GM12878 (cell line): ENCODE results near the gene RNPC3.

Experiments
- CBFB ChIP-seq: IDR thresholded peaks from 2 replicates; pipeline ENCODE4 v1.6.1; 2016; ENCODE audit warnings: antibody characterized with exemption, low read depth
- TCF3 ChIP-seq: IDR thresholded peaks from 2 replicates; pipeline ENCODE4 v1.6.1; 2012; ENCODE audit warnings: low read depth, mild to moderate bottlenecking, low read length, borderline replicate concordance; ENCODE audit not compliant: insufficient read depth
- YY1 ChIP-seq: IDR thresholded peaks from 2 replicates; pipeline ENCODE4 v1.6.1; 2011; ENCODE audit warnings: low read depth, mild to moderate bottlenecking, low read length
- TF ChIP-seq, protein P1 (sequence below), 3 experiments: IDR thresholded peaks in 2 of 3; conservative IDR thresholded peaks in 1 of 3; 2 replicates each; pipeline ENCODE4 v1.5.1; 2011; ENCODE audit warnings: low read depth in 3 of 3, low read length in 3 of 3, mild to moderate bottlenecking in 3 of 3, control low read depth in 2 of 3, moderate library complexity in 2 of 3, inconsistent platforms in 1 of 3, mixed read lengths in 1 of 3; ENCODE audit not compliant: control insufficient read depth in 2 of 3, insufficient read depth in 1 of 3; ENCODE audit errors: extremely low read depth in 1 of 3

DNA sequence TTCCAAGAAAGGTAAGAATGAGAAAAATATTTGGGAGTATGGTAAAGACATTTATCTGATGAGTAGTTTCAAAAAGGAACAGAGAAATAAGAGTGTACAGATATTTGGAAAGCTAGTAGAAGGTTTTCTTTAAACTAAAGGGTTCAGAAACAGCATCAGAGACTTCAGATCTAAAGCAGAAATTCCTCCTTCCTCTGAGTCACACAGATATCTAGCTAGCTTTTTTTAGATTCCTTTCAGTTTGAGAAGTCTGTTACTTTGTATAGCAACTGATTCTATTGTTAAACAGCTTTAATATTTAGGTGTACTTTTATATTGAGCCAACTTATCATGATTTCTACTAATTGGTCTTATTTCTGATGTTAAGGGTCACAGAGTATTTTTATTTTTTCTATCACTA lies 50.6 kb downstream of the RNPC3 start:
- no peak for TF ChIP-seq CBFB
- no peak for TF ChIP-seq TCF3
- TF ChIP-seq, protein P1, sequence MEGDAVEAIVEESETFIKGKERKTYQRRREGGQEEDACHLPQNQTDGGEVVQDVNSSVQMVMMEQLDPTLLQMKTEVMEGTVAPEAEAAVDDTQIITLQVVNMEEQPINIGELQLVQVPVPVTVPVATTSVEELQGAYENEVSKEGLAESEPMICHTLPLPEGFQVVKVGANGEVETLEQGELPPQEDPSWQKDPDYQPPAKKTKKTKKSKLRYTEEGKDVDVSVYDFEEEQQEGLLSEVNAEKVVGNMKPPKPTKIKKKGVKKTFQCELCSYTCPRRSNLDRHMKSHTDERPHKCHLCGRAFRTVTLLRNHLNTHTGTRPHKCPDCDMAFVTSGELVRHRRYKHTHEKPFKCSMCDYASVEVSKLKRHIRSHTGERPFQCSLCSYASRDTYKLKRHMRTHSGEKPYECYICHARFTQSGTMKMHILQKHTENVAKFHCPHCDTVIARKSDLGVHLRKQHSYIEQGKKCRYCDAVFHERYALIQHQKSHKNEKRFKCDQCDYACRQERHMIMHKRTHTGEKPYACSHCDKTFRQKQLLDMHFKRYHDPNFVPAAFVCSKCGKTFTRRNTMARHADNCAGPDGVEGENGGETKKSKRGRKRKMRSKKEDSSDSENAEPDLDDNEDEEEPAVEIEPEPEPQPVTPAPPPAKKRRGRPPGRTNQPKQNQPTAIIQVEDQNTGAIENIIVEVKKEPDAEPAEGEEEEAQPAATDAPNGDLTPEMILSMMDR (IDR thresholded peaks at IDR 0.05 in 2 of 3, conservative IDR thresholded peaks at IDR 0.05 in 1 of 3; ENCODE audit: control insufficient read depth in 2 of 3, extremely low read depth in 1 of 3, insufficient read depth in 1 of 3, low read depth in 3 of 3, low read length in 3 of 3): no peak
- TF ChIP-seq YY1: no peak
